ENCODE data around the gene XXYLT1. TPM values are rescaled to one million over a fixed set of nuclear protein-coding genes. Genes with fewer than 3 reads are reported as not detected.
"Not testable (repeated sequence)": the region's sequence is repeated elsewhere in the genome, so short reads cannot be mapped to it uniquely, and the experiment has no call there.

The XXYLT1 gene
- polyA plus RNA-seq, 2 of the 4 experiments (the other 2 are of a cell fraction) = 11.9 to 12.0 TPM

- ATAC-seq (no peak), DNase-seq (ENCODE audit: low read depth in 1 of 2, low spot score in 1 of 2) (no peak), FAIRE-seq (no peak)
- ChIA-PET POLR2A (no interaction called here), CTCF (no interaction called here)
- H3K9me3 ChIP-seq = peaks cover 23% of the 10 kb centered on the region
- 87% methylated on average over 1 of the region's 1 CpG for WGBS (ENCODE audit: missing lambda C conversion rate)
- TF ChIP-seq RCOR1 (IDR thresholded peaks at IDR 0.05; ENCODE audit: low read depth, low read length) (no peak), CHD4 (IDR thresholded peaks at IDR 0.05; ENCODE audit: borderline replicate concordance) (no peak), PHF8 (IDR thresholded peaks at IDR 0.05; ENCODE audit: borderline replicate concordance, low read depth) (no peak)
- no peak overlapping the region for H3K4me3 ChIP-seq
- no peak overlapping the region for H3K4me2 ChIP-seq
- H3K4me1 ChIP-seq = peaks cover 12% of the 10 kb centered on the region; the same call in 2 of the 3 replicates
- H3K27ac ChIP-seq = no peak overlapping the region
Measured at GRCh38 chr3:195189821-195190220, 81.1 kb downstream of the XXYLT1 start.

GRCh38 chr3:195188426-195188927, 82.5 kb downstream of the XXYLT1 start:
- no peak for FAIRE-seq
- Histone ChIP-seq H3K27ac (peak overlapping the region; percentile 57 to 62; a peak in 3 of 6 replicates), H3K4me2 (no peak overlapping the region; the same call in 1 of the 3 replicates), H3K4me3 (no peak overlapping the region), H3K9me3 (peaks cover 23% of the 10 kb centered on the region), H3K4me1 (peaks cover 12% of the 10 kb centered on the region; the same call in 2 of the 3 replicates)
- POLR2A ChIA-PET = no interaction called here
- CTCF ChIA-PET = interaction anchor here (1.4 to 1.5 kb wide), 2 partner anchors 9 to 68 kb away, joined by 3 to 4 read pairs; no protein-coding TSS in a partner anchor
- DNase-seq (ENCODE audit: low read depth in 1 of 2, low spot score in 1 of 2) = no peak
- no peak for TF ChIP-seq POLR2AphosphoS2 (conservative IDR thresholded peaks at IDR 0.05; ENCODE audit: low read length)
- no peak for TF ChIP-seq NPAS2 (CRISPR knock-in tag; IDR thresholded peaks at IDR 0.05; ENCODE audit: borderline replicate concordance)
- TF ChIP-seq FOSL2 (IDR thresholded peaks at IDR 0.05) = no peak
- TF ChIP-seq FOSL2 (CRISPR knock-in tag; IDR thresholded peaks at IDR 0.05) = no peak
- TF ChIP-seq RFX5 (IDR thresholded peaks at IDR 0.05) = no peak
- no peak for TF ChIP-seq HMGXB4 (CRISPR knock-in tag; IDR thresholded peaks at IDR 0.05; ENCODE audit: borderline replicate concordance)
- WGBS (ENCODE audit: missing lambda C conversion rate) = 94% methylated on average over 3 of the region's 3 CpGs
- no peak for ATAC-seq

GRCh38 chr3:195187609-195188425, 83.1 kb downstream of the XXYLT1 start:
- ATAC-seq (no peak), FAIRE-seq (no peak), DNase-seq (ENCODE audit: low read depth in 1 of 2, low spot score in 1 of 2) (peak in 1 of 2 experiments; percentile 18)
- Histone ChIP-seq H3K4me3 (no peak overlapping the region), H3K4me1 (peaks cover 12% of the 10 kb centered on the region; the same call in 2 of the 3 replicates), H3K27ac (peak overlapping the region; percentile 57 to 62), H3K4me2 (peak overlapping the region; percentile 32), H3K9me3 (peaks cover 23% of the 10 kb centered on the region)
- ChIA-PET CTCF (interaction anchor here (0.6 to 1.5 kb wide), 4 partner anchors 8 to 335 kb away, joined by 3 to 4 read pairs (median 4); no protein-coding TSS in a partner anchor), POLR2A (interaction anchor here (0.6 kb wide), 1 partner anchor 355 kb away, joined by 3 read pairs; the partner anchor contains the start of gene PPP1R2)
- WGBS (ENCODE audit: missing lambda C conversion rate) = 48% methylated on average over 5 of the region's 5 CpGs
- TF ChIP-seq RFX5 (IDR thresholded peaks at IDR 0.05) (0 out of 2 replicates have a peak, but pooled peaks have one; percentile 37), EP300 (IDR thresholded peaks at IDR 0.05) (no peak)

GRCh38 chr3:195186710-195187047, 84.3 kb downstream of the XXYLT1 start:
- H3K27ac ChIP-seq; FAIRE-seq; POLR2A ChIA-PET; H3K4me3 ChIP-seq; ATAC-seq; DNase-seq (ENCODE audit: low read depth in 1 of 2, low spot score in 1 of 2); H3K4me2 ChIP-seq: not testable (repeated sequence)
- peaks cover 12% of the 10 kb centered on the region; the same call in 2 of the 3 replicates for H3K4me1 ChIP-seq
- H3K9me3 ChIP-seq = peaks cover 14% of the 10 kb centered on the region
- CTCF ChIA-PET = interaction anchor here (0.6 kb wide), 1 partner anchor 41 kb away, joined by 4 read pairs; no protein-coding TSS in a partner anchor
- 96% methylated on average over 6 of the region's 6 CpGs for WGBS (ENCODE audit: missing lambda C conversion rate)

- Histone ChIP-seq H3K27ac (no peak overlapping the region), H3K4me1 (peaks cover 12% of the 10 kb centered on the region; the same call in 2 of the 3 replicates), H3K4me3 (no peak overlapping the region), H3K9me3 (peaks cover 9% of the 10 kb centered on the region; the same call in 1 of the 3 replicates), H3K4me2 (no peak overlapping the region)
- no peak for ATAC-seq
- POLR2A ChIA-PET = no interaction called here
- 91% methylated on average over 8 of the region's 9 CpGs for WGBS (ENCODE audit: missing lambda C conversion rate)
- CTCF ChIA-PET = no interaction called here
- no peak for FAIRE-seq
- no peak for DNase-seq (ENCODE audit: low read depth in 1 of 2, low spot score in 1 of 2)
- TF ChIP-seq TP53 (CRISPR knock-in tag; IDR thresholded peaks at IDR 0.05) (no peak), RCOR1 (IDR thresholded peaks at IDR 0.05; ENCODE audit: low read depth, low read length) (no peak), JUN (IDR thresholded peaks at IDR 0.05) (no peak), NPAS2 (CRISPR knock-in tag; IDR thresholded peaks at IDR 0.05; ENCODE audit: borderline replicate concordance) (no peak), PHF8 (IDR thresholded peaks at IDR 0.05; ENCODE audit: borderline replicate concordance, low read depth) (no peak), POLR2A (IDR thresholded peaks at IDR 0.05; ENCODE audit: low read length) (no peak), ELK1 (IDR thresholded peaks at IDR 0.05; ENCODE audit: low read depth, low read length) (no peak)
Measured at GRCh38 chr3:195186041-195186709, 84.8 kb downstream of the XXYLT1 start.

All from A549 (cell line).